ENCODE results near the gene BAZ1A. TPM values are rescaled to one million over a fixed set of nuclear protein-coding genes. Genes with fewer than 3 reads are reported as not detected.

The BAZ1A gene
- total and polyA plus RNA-seq, 9 of the 15 experiments (the other 6 are each of a cell fraction or from before 2014, with no cell fraction given), result 22.0 to 71.2 (median 39.1) TPM

GRCh38 chr14:34804933-34805332 is 70.2 kb downstream of the BAZ1A start:
- POLR2A ChIA-PET, result no interaction called here

More at GRCh38 chr14:34804933-34805332, 70.2 kb downstream of the BAZ1A start:
- no peak for FAIRE-seq
- Histone ChIP-seq H3K4me1 (replicated peaks in 1 of 2; ENCODE audit: control insufficient read depth in 2 of 2, insufficient read depth in 2 of 2, low read length in 2 of 2) (no peaks in the 10 kb centered on the region), H2AFZ (ENCODE audit: low read depth, low read length) (no peak overlapping the region), H3K27ac (ENCODE audit: extremely low read depth, low read depth, low read length) (no peak overlapping the region), H4K20me1 (replicated peaks; ENCODE audit: control insufficient read depth, insufficient read depth, low read length) (no peaks in the 10 kb centered on the region), H3K4me3 (no peak overlapping the region), H3K27me3 (ENCODE audit: control insufficient read depth in 2 of 2, insufficient read depth in 2 of 2, low read length in 2 of 2) (no peaks in the 10 kb centered on the region), H3K9me1 (ENCODE audit: control insufficient read depth, insufficient read depth, low read length) (no peaks in the 10 kb centered on the region), H3K4me2 (ENCODE audit: insufficient read depth, low read length) (no peak overlapping the region), H3K79me2 (ENCODE audit: control insufficient read depth, insufficient read depth, low read length) (no peaks in the 10 kb centered on the region; the same call in 1 of the 3 replicates), H3K9ac (ENCODE audit: insufficient read depth in 1 of 2, low read depth in 2 of 2, low read length in 2 of 2) (no peak overlapping the region), H3K9me3 (replicated peaks; ENCODE audit: control insufficient read depth, insufficient read depth, low read depth, low read length) (no peaks in the 10 kb centered on the region), H3K36me3 (ENCODE audit: control insufficient read depth, insufficient read depth, low read length) (peaks cover 74% of the 10 kb centered on the region)
- in situ Hi-C loops (cut with MboI), result no loop called here
- peak in 1 of 4 experiments; percentile 4 for DNase-seq (ENCODE audit: extremely low read depth in 1 of 4, low spot score in 3 of 4)
- intact Hi-C loops (cut with micrococcal nuclease), result no loop called here
- WGBS (ENCODE audit: insufficient coverage, low coverage, missing lambda C conversion rate), result 96% methylated on average over 3 of the region's 3 CpGs
- CTCF ChIA-PET (ENCODE audit: low intra/inter-chr PET ratio), result no interaction called here
- 0 out of 2 replicates have a peak, but pooled peaks have one; percentile 28 for TF ChIP-seq ZNF766 (CRISPR knock-in tag; conservative IDR thresholded peaks at IDR 0.05)
- TF ChIP-seq SREBF2 (CRISPR knock-in tag; IDR thresholded peaks at IDR 0.05), result no peak
- no peak for TF ChIP-seq KAT8 (IDR thresholded peaks at IDR 0.05; ENCODE audit: low read depth)
- TF ChIP-seq SMAD3 (CRISPR knock-in tag; conservative IDR thresholded peaks at IDR 0.05), result no peak
- no peak for TF ChIP-seq ELK1 (CRISPR knock-in tag; IDR thresholded peaks at IDR 0.05)
- TF ChIP-seq TGIF2 (CRISPR knock-in tag; IDR thresholded peaks at IDR 0.05), result no peak
- TF ChIP-seq YY1 (IDR thresholded peaks at IDR 0.05; ENCODE audit: borderline replicate concordance in 1 of 3, control insufficient read depth in 1 of 3, extremely low read depth in 1 of 3, insufficient read depth in 3 of 3, insufficient read length in 1 of 3, insufficient replicate concordance in 2 of 3, low read depth in 1 of 3, low read length in 2 of 3), result peak in 1 of 3 experiments; percentile 54
- no TSS peak for BruUV-seq (replicated peaks)
- no peak for ATAC-seq
